Measurements from ENCODE around the gene OMA1. TPM values are rescaled to one million over a fixed set of nuclear protein-coding genes. Genes with fewer than 3 reads are reported as not detected.

Gene OMA1
- total RNA-seq, 1 donor from 2014 or later: 11.0 TPM

GRCh38 chr1:58431901-58432620, 114.5 kb downstream of the OMA1 start:
- no peak for DNase-seq (ENCODE audit: low read depth in 2 of 2)

Other genes starting within 250 kb of the OMA1 start
- gene TACSTD2, start 30.5 kb upstream of the OMA1 start, total RNA-seq: 5.1 and 17.1 TPM in 2 replicates
- gene MYSM1, start 153.3 kb upstream of the OMA1 start, total RNA-seq: 13.1 and 14.8 TPM in 2 replicates
- 43.4 and 72.7 TPM in 2 replicates for gene JUN, start 237.3 kb upstream of the OMA1 start, total RNA-seq